TTC549 (cell line): ENCODE measurements around the gene ADGRB3.
"Not testable (repeated sequence)": the region's sequence is repeated elsewhere in the genome, so short reads cannot be mapped to it uniquely, and the experiment has no call there.

Source experiments
- FAIRE-seq: peaks from 2 replicates; lab custom pipeline; 2012; peaks lifted over from hg19 to GRCh38; lab: Jason Lieb, UNC

Gene ADGRB3

GRCh38 chr6:68741501-68742386 is 106.7 kb downstream of the ADGRB3 start:
- FAIRE-seq = no peak

- FAIRE-seq = no peak
These were observed 108.0 kb downstream of the ADGRB3 start for GRCh38 chr6:68743099-68743498.

GRCh38 chr6:68744376-68744775 is 109.3 kb downstream of the ADGRB3 start:
- not testable (repeated sequence) for FAIRE-seq

GRCh38 chr6:68746376-68746775 is 111.3 kb downstream of the ADGRB3 start:
- FAIRE-seq = no peak

GRCh38 chr6:68747110-68747790 is 112.2 kb downstream of the ADGRB3 start:
- no peak for FAIRE-seq

DNA sequence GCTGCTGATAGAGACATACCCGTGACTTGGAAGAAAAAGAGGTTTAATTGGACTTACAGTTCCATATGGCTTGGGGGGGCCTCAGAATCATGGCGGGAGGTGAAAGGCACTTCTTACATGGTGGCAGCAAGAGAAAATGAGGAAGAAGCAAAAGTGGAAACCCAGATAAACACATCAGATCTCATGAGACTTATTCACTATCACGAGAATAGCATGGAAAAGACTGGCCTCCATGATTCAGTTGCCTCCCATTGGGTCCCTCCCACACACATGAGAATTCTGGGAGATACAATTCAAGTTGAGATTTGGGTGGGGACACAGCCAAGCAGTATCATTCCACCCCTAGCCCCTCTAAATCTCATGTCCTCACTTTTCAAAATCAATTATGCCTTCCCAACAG is 112.8 kb downstream of the ADGRB3 start:
- FAIRE-seq = not testable (repeated sequence)

DNA sequence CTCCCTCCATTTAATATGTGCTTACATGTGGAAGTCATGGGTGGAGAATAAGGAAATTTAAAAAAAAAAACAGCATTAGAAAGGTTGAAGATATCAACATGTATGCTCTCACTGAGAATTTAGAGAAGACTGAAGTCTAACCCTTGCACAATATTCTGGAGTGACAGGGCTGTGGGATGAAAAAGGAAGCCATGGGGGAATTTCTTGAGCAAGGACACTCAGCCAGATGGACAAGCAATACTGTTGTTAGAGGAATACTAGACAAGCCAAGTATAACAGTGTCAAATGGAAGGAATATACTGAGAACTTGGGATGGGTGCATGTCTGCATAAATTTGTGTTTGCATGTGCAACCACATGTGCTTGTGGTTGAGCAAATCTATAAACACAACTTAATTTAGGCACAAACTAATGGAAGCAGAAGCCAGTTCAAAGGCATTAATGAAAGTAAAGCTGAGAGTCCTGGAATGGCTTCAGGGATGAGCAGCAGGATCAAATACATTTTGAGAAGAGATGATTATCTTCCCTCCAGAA is 119.7 kb downstream of the ADGRB3 start:
- no peak for FAIRE-seq

GRCh38 chr6:68756454-68757375 is 121.6 kb downstream of the ADGRB3 start:
- no peak for FAIRE-seq

- FAIRE-seq = no peak
These were observed 122.7 kb downstream of the ADGRB3 start for GRCh38 chr6:68757821-68758220.

DNA sequence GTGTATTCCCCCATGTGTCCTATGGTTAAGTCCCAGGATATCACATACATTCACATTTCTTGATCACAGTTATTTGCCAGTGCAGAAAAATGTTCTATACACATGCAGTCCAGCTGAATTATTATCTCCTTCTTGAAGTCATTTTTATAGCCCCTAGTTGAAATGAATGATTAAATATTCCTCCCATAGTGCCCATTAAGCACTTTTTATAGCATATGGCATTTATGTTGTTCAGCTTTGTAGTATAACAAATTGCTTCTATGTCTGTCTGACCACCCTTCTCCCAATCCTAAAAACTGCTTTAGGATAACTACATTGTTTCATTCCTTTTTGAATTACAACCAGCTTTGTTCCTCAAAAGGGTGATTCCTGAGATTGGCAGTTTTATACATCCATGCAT is 123.5 kb downstream of the ADGRB3 start:
- no peak for FAIRE-seq

- no peak for FAIRE-seq
These were observed 125.4 kb downstream of the ADGRB3 start for GRCh38 chr6:68760485-68760884.

GRCh38 chr6:68760941-68761676 is 126.0 kb downstream of the ADGRB3 start:
- FAIRE-seq = no peak

GRCh38 chr6:68761985-68762384 is 126.9 kb downstream of the ADGRB3 start:
- no peak for FAIRE-seq

- no peak for FAIRE-seq
These were observed 136.3 kb downstream of the ADGRB3 start for GRCh38 chr6:68771426-68771825.

DNA sequence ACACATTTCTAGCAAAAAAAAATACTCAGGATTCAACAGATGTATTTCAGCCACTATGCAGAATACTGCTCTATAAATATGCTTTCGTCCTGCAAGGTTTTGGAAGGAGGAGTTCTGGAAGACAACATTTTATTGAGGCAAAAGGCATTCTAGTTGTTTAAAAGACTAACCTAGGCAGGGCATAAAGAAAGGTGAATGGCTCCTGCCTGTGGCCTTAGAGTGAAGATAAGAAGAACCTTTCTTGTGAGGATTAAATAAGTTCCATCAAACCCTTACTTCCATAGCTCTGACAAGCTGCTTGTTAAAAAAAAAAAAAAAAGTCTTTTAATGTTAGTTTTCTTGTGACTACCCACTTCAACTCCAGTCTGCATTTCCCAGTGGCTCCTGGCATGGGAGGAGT is 139.8 kb downstream of the ADGRB3 start:
- no peak for FAIRE-seq

DNA sequence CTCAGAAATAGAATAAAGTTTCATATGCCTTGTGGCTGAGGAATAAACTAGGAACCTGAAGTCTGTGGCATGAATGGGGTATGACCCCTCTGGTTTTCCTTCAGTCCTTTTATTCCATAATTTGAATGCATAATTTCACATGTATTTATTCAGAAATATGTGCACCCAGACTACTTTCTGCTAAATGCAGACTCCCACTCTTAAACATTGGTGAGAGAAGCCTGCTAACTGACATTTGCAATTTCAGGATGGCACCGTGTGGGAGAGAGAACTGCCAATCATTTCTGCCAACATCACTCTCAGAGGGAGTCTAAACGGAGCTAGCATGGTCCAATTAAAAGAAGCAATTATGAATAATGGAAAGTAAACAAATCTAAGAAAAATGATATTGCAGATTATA is 141.3 kb downstream of the ADGRB3 start:
- no peak for FAIRE-seq

DNA sequence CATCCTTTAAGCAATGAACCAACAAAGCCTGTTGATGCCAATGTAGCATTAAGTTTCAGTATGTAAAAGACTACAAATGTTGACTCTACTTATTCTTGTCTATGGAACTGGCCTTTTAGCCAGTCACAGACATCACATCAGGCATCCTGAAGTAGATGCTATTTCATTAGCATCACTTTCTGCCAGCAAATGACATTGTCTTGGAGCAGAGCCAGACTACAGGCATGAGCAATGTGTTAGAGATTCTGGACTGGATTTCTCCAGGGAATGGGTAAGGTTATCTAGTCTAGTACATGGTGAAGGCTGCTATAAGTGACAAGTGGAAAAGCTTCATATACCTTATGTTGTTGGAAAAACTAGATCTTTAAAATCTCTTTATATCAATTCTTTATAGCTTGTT is 142.9 kb downstream of the ADGRB3 start:
- FAIRE-seq = no peak

DNA sequence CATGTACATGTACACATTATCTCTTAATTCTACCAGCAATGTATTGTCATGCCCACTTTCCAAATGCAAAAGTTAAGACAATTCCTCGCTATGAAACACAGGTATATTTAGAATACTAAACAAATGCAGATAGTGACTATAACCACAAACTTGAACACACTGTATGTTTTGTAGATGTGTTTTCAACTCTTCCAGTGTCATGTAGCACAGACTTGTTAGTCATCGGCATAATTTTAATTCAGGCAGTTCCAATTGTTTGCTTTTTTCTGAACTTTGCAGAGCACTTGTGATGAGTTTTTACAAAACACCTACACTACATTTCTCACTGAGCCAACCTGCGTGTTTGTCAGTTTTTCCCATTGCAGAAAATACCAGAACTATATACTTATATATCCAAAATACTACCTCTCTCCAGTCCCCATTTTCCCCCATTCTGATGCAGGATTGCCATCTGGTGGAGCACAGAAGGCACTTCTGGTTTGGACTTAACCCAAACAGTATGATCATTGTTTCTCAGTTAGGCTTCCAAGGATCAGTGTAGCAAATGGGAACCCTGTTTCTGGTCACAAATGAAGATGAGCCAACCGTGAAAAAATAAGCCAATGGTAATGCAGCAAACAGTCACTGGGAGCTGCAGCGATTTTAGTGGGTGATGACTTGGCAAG is 143.4 kb downstream of the ADGRB3 start:
- FAIRE-seq = no peak

GRCh38 chr6:68779366-68779765 is 144.3 kb downstream of the ADGRB3 start:
- FAIRE-seq = no peak

DNA sequence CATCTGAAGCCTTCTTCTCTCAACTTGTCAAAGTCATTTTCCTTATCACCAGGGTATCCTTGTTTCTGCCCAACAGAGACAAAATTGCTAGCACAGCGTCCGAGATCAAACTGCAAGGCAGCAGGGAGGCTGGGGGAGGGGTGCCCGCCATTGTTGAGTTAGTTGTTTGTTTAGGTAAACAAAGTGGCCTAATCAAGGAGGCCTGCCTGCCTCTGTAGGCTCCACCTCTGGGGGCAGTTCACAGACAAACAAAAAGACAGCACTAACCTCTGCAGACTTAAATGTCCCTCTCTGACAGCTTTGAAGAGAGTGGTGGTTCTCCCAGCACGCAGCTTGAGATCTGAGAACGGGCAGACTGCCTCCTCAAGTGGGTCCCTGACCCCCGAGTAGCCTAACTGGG is 155.0 kb downstream of the ADGRB3 start:
- not testable (repeated sequence) for FAIRE-seq

DNA sequence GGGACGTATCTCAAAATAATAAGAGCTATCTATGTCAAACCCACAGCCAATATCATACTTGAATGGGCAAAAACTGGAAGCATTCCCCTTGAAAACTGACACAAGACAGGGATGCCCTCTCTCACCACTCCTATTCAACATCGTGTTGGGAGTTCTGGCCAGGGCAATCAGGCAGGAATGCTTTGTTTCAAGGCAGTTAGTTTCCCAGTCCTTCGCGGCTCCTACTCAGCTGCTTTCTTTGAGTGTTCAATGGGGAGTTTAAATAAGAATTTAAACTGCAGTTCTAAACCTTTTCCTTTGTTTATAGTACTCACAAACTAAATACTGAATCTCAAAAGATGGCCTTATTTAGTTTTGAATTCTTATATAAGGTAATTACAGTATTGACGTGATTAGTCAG is 179.9 kb downstream of the ADGRB3 start:
- FAIRE-seq = not testable (repeated sequence)
